HG03432 (cell line): ENCODE data around the gene TMEM121.
A peak's percentile ranks its signal among the peaks of the same experiment; 100 is the strongest.
"Not testable (repeated sequence)": the region's sequence is repeated elsewhere in the genome, so short reads cannot be mapped to it uniquely, and the experiment has no call there.

ENCODE experiments used
- ATAC-seq: cut with Tn5 transposase; IDR thresholded peaks from one replicate; pipeline ENCODE4 v1.9.1; 2021; ENCODE audit warnings: mild to moderate bottlenecking, moderate library complexity; ENCODE audit not compliant: unreplicated experiment

TMEM121 gene

GRCh38 chr14:105541218-105541875, 15.0 kb downstream of the TMEM121 start:
- no peak for ATAC-seq

GRCh38 chr14:105545676-105546075, 19.3 kb downstream of the TMEM121 start:
- not testable (repeated sequence) for ATAC-seq

GRCh38 chr14:105546410-105546809, 20.0 kb downstream of the TMEM121 start:
- not testable (repeated sequence) for ATAC-seq

- not testable (repeated sequence) for ATAC-seq
Measured at GRCh38 chr14:105547072-105547471, 20.7 kb downstream of the TMEM121 start.

- no peak for ATAC-seq
Measured at GRCh38 chr14:105547741-105548169, 21.4 kb downstream of the TMEM121 start.

- ATAC-seq: no peak
Measured at GRCh38 chr14:105549481-105549880, 23.1 kb downstream of the TMEM121 start.

GRCh38 chr14:105554022-105554421, 27.6 kb downstream of the TMEM121 start:
- ATAC-seq: no peak

GRCh38 chr14:105554523-105554922, 28.1 kb downstream of the TMEM121 start:
- no peak for ATAC-seq

- not testable (repeated sequence) for ATAC-seq
Measured at GRCh38 chr14:105557671-105558070, 31.3 kb downstream of the TMEM121 start.

- ATAC-seq: not testable (repeated sequence)
Measured at GRCh38 chr14:105558449-105559154, 32.2 kb downstream of the TMEM121 start.

GRCh38 chr14:105559384-105560047, 33.1 kb downstream of the TMEM121 start:
- ATAC-seq: peak; percentile 60

- peak; percentile 66 for ATAC-seq
Measured at GRCh38 chr14:105560048-105560669, 33.8 kb downstream of the TMEM121 start.

GRCh38 chr14:105561345-105561744, 35.0 kb downstream of the TMEM121 start:
- ATAC-seq: not testable (repeated sequence)

- no peak for ATAC-seq
Measured at GRCh38 chr14:105562713-105563346, 36.4 kb downstream of the TMEM121 start.

GRCh38 chr14:105563347-105563737, 37.0 kb downstream of the TMEM121 start:
- no peak for ATAC-seq

- not testable (repeated sequence) for ATAC-seq
Measured at GRCh38 chr14:105564536-105564935, 38.2 kb downstream of the TMEM121 start.

GRCh38 chr14:105565185-105565919, 39.0 kb downstream of the TMEM121 start:
- ATAC-seq: not testable (repeated sequence)

- peak; percentile 44 for ATAC-seq
Measured at GRCh38 chr14:105566248-105567163, 40.1 kb downstream of the TMEM121 start.
